Brain microvascular endothelial cell (primary cell): ENCODE data around the gene ANLN.
"Not testable (repeated sequence)": the region's sequence is repeated elsewhere in the genome, so short reads cannot be mapped to it uniquely, and the experiment has no call there.

Experiments used
- DNase-seq: peaks from one replicate; pipeline ENCODE4 v3.0.0-alpha.2; 2020
- H3K27ac ChIP-seq: fragments of 250-450 bp; sonication (Bioruptor Pico); 2 replicates; pipeline ENCODE4 v1.5.1; 2020; ENCODE audit warnings: mild to moderate bottlenecking, moderate library complexity
- H3K27me3 ChIP-seq: fragments of 250-450 bp; sonication (Bioruptor Pico); replicated peaks from 2 replicates; pipeline ENCODE4 v1.5.1; 2020; ENCODE audit warnings: mild to moderate bottlenecking
- H3K36me3 ChIP-seq: fragments of 250-450 bp; sonication (Bioruptor Pico); replicated peaks from 2 replicates; pipeline ENCODE4 v1.5.1; 2020; ENCODE audit warnings: mild to moderate bottlenecking
- H3K4me3 ChIP-seq: 2 replicates; pipeline ENCODE4 v1.5.1; 2011; ENCODE audit warnings: low read depth, mild to moderate bottlenecking, control low read depth, low read length, moderate library complexity
- CTCF ChIP-seq: IDR thresholded peaks from 2 replicates; pipeline ENCODE4 v1.5.1; 2011; ENCODE audit warnings: low read depth, mild to moderate bottlenecking, moderate library complexity, low read length, control low read depth, inconsistent platforms; ENCODE audit errors: missing control alignments
- in situ Hi-C: cut with HindIII; loops from 2 replicates; pipeline ENCODE4 v1.10.0; 2017; ENCODE audit warnings: low sequenced_read_pairs, low pct_ligation_motif_present

Gene ANLN

GRCh38 chr7:36473454-36474282 is 84.0 kb downstream of the ANLN start:
- Histone ChIP-seq H3K36me3 (no peaks in the 10 kb centered on the region), H3K27me3 (no peaks in the 10 kb centered on the region), H3K4me3 (no peak overlapping the region), H3K27ac (no peak overlapping the region)
- in situ Hi-C loops = no loop called here
- no peak for DNase-seq
- TF ChIP-seq CTCF = peak; percentile 73

GRCh38 chr7:36474283-36475010 is 84.8 kb downstream of the ANLN start:
- DNase-seq = peak; percentile 39
- Histone ChIP-seq H3K36me3 (no peaks in the 10 kb centered on the region), H3K27ac (no peak overlapping the region), H3K27me3 (no peaks in the 10 kb centered on the region), H3K4me3 (no peak overlapping the region)
- in situ Hi-C loops = no loop called here
- TF ChIP-seq CTCF = no peak

GRCh38 chr7:36475011-36475342 is 85.3 kb downstream of the ANLN start:
- no peak for DNase-seq
- H3K36me3 ChIP-seq = no peaks in the 10 kb centered on the region
- no peak overlapping the region for H3K4me3 ChIP-seq
- no peak overlapping the region for H3K27ac ChIP-seq
- TF ChIP-seq CTCF = no peak
- no peaks in the 10 kb centered on the region for H3K27me3 ChIP-seq
- in situ Hi-C loops = no loop called here

GRCh38 chr7:36475381-36475780 is 85.7 kb downstream of the ANLN start:
- DNase-seq = no peak
- no peaks in the 10 kb centered on the region for H3K27me3 ChIP-seq
- H3K4me3 ChIP-seq = no peak overlapping the region
- H3K27ac ChIP-seq = no peak overlapping the region
- TF ChIP-seq CTCF = no peak
- in situ Hi-C loops = no loop called here
- no peaks in the 10 kb centered on the region for H3K36me3 ChIP-seq

- Histone ChIP-seq H3K36me3 (no peaks in the 10 kb centered on the region), H3K4me3 (no peak overlapping the region), H3K27ac (no peak overlapping the region), H3K27me3 (no peaks in the 10 kb centered on the region)
- no peak for TF ChIP-seq CTCF
- in situ Hi-C loops = no loop called here
- DNase-seq = no peak
Measured at GRCh38 chr7:36478745-36479144, 89.1 kb downstream of the ANLN start.

- H3K36me3 ChIP-seq, H3K27ac ChIP-seq, H3K4me3 ChIP-seq, in situ Hi-C loops, DNase-seq, H3K27me3 ChIP-seq: not testable (repeated sequence)
Measured at GRCh38 chr7:36483853-36484252, 94.2 kb downstream of the ANLN start.
